Stimulated activated CD4-positive, alpha-beta T cell treated with anti-CD3 and anti-CD28 coated beads, TNF-alpha, amount 100 ng/mL, for 4 hours (primary cell): ENCODE data around the gene CNIH2.
A peak's percentile ranks its signal among the peaks of the same experiment; 100 is the strongest.

Experiments used
- DNase-seq, 3 experiments: peaks; one replicate each; pipeline ENCODE4 v3.0.0-alpha.2; 2020; ENCODE audit warnings: low read depth in 3 of 3

The CNIH2 gene

DNA sequence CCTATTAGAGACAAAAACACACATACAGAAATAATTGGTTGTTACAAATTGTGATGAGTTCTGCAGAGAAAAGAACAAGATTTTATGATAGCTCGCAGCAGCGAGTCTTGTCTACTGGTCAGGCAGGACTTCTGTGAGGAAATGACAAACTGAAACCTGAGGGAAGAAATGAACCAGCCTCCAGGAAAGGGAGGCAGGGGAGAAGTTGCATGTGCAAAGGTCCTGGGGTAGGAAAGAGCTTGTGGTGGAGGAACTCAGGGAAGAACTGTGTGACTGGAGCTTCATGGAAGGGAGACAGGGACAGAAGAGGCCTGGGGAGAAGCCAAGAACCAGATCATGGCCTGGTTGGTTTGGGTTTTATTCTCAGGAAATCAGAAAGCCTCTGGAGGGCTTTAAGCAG, 18.8 kb upstream of the CNIH2 start:
- no peak for DNase-seq

DNA sequence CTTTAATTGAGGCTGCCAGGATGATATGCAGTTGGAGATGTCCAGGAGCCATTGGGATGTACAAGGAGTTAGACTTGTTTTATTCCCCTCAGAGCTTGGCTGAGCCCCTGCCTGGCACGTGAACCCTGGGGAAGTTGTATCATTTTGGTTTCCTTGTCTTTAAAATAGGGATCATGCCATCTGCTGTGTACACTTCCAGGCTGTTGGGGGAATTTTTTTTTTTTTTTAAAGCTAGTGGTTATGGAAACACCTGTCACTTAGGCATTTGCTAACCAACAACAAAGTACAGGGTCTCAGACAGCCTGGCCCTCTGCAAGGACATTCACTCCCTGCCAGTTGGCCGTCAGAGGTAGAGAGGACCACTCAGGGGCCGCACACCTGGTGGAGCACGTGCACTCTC, 18.0 kb upstream of the CNIH2 start:
- DNase-seq, result no peak

DNA sequence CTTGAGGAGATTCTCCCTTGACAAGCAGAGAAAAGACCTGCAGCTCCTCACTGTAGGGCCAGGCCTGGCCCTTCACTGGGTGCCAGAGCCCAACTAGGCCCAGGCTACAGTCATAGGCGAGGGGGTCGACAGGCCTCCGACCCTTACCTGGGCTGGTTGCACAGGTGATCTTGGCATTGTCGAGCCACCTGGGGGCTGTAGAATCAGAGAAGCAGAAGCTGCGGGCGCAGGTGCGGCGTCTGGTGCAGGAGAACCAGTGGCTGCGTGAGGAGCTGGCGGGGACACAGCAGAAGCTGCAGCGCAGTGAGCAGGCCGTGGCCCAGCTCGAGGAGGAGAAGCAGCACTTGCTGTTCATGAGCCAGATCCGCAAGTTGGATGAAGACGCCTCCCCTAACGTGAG, 16.4 kb upstream of the CNIH2 start:
- DNase-seq, result no peak

DNA sequence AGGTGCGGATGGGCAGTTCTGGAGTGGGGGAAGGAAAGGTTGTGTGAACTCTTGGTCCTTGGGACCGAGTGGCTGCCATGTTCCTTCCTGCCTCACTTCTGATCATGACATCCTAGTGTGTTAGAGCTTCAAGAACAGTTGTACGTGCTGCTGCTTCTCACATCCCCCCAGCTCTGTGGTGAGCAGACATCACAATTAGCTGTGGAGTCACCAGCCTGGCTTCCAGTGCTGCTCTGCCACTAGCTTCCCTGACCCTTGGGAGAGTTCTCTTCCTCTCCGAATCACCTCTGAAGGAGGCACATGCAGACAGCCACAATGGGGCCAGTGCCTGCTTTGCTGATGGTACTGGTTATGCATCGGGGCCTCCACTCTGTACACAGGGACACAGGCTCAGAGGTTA, 15.8 kb upstream of the CNIH2 start:
- no peak for DNase-seq

DNA sequence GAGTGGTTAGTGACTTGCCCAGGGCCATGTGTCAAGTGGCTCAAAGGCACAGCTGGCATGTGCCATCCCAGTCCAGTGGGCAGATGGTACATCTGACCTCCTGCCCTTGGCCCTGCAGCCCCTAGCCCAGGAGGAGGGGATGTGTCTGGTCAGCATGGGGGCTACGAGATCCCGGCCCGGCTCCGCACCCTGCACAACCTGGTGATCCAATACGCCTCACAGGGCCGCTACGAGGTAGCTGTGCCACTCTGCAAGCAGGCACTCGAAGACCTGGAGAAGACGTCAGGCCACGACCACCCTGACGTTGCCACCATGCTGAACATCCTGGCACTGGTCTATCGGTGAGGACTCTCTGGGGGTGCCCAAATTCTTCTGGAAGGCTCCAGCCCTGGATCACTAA, 15.3 kb upstream of the CNIH2 start:
- DNase-seq, result no peak

DNA sequence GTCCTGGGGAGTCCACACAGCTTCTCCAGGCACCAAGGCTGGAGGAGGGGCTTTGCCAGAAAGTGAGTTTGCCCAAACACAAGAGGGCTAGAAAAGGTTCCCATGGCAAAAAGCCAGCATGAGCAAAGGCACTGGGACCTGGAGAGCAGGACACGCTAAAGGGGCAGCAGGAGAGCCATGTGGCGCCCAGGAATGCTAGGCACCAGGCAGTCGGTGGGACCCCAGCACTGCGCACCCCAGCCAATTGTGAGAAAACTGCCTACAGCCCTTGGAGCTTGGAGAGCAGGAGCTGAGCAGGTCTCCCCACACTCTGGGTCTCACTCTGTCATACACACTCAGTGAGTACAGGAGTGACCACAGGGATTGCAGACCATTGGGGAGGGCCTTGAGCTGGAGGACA, 14.7 kb upstream of the CNIH2 start:
- no peak for DNase-seq

DNA sequence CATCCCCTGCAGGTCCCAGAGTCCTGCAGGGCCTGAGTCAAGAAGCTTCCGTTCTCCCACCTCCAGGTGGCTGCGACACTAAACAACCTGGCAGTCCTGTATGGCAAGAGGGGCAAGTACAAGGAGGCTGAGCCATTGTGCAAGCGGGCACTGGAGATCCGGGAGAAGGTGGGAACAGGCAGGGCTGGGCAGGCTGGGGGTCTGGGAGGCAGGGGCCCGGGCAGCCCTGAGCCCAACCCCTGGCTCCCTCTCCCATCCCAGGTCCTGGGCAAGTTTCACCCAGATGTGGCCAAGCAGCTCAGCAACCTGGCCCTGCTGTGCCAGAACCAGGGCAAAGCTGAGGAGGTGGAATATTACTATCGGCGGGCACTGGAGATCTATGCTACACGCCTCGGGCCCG, 14.2 kb upstream of the CNIH2 start:
- DNase-seq, result no peak

DNA sequence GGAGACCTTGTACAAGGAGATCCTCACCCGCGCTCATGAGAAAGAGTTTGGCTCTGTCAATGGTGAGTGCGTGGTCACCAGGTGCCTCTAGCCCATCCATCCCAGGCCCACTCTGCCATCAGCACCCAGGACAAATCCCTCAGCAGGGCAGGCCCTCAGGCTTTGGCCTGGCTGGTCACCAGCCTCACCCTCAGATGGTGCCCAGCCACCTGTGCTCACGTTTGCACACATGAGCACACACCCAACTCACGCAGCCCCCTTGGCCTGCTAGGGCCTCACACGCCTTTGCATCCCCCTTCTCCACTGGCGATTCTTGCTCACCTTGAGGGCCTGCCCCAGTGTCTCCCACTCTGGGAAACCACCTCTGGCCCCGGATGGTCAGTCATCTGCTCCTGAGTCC, 13.6 kb upstream of the CNIH2 start:
- DNase-seq, result no peak

DNA sequence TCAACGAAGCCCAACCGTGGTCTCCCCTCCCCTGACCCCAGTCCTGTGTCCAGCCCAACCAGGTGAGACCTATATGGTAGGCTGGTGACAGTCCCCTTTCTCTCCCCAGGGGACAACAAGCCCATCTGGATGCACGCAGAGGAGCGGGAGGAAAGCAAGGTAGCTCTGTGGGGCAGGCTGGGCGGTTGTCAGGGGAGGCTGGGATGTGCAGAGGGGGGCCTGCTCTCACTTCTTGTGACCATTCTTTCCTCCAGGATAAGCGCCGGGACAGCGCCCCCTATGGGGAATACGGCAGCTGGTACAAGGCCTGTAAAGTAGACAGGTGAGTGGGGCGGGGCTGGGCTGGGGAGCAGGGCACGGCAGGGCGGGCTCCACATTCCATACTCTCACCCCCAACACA, 13.1 kb upstream of the CNIH2 start:
- no peak for DNase-seq

DNA sequence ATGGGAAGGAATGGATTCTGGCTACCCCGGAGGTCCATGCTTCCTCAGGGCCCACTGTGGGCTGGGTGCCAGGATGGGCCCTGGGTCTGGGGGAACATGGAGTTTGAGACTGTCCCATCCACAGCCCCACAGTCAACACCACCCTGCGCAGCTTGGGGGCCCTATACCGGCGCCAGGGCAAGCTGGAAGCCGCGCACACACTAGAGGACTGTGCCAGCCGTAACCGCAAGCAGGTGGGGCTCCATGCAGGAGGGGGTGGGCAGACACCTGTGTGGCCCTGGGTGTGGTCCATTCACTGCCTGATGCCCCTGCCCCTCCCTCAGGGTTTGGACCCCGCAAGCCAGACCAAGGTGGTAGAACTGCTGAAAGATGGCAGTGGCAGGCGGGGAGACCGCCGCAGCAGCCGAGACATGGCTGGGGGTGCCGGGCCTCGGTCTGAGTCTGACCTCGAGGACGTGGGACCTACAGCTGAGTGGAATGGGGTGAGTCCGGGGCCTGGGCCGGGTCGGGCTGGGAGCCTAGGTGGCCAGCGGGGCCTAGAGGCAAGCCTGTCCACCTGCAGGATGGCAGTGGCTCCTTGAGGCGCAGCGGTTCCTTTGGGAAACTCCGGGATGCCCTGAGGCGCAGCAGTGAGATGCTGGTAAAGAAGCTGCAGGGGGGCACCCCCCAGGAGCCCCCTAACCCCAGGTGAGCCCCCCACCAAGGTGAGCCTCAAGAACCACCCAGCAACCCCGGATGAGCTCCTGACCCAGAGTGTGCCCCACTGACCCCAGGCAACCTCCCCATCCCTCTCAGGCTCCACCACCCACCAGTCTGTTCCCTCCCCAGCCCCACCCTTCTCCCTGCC, 12.2 kb upstream of the CNIH2 start:
- DNase-seq, result no peak

DNA sequence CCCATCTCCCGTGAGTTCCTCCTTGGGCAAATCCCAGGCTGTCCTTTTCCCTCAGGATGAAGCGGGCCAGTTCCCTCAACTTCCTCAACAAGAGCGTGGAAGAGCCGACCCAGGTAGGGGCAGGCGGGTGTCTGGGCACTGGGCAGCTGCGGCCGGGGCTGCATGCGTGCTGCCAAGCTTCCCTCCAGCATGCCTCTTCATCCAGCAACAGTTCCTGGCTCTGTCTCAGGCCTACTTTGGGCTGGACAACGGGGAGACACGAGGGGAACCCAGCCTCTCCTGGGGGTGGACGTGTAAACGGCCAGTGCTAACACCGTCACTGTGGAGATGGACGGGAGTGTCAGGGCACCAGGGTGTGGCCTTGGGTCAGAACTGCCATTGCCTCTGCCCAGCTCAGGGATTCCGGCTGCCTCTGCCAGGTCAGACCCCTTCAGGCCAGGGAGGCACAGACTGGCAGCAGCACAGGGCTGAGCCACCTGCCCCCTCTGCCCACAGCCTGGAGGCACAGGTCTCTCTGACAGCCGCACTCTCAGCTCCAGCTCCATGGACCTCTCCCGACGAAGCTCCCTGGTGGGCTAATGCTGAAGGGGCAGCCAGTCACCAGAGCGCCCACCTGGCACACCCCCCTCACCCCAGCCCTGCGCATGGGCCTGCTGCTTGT, 11.5 kb upstream of the CNIH2 start:
- no peak for DNase-seq

DNA sequence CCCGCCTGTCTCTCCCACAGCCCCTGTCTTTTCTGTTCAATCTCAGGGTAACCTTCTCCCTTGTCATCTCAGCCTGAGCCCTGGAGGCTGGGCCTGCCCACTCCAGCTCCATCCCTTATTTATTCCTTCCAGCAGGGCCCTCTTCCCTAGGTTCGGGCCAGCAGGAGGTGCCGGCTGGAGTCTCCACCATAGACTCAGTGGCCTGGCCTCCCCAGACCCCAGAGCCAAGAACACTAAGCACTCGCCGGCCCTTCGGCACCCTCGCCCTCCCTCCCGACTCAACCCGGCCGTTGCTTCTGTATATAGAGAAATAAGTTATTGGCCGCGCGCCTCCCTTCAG, 11.0 kb upstream of the CNIH2 start:
- no peak for DNase-seq

DNA sequence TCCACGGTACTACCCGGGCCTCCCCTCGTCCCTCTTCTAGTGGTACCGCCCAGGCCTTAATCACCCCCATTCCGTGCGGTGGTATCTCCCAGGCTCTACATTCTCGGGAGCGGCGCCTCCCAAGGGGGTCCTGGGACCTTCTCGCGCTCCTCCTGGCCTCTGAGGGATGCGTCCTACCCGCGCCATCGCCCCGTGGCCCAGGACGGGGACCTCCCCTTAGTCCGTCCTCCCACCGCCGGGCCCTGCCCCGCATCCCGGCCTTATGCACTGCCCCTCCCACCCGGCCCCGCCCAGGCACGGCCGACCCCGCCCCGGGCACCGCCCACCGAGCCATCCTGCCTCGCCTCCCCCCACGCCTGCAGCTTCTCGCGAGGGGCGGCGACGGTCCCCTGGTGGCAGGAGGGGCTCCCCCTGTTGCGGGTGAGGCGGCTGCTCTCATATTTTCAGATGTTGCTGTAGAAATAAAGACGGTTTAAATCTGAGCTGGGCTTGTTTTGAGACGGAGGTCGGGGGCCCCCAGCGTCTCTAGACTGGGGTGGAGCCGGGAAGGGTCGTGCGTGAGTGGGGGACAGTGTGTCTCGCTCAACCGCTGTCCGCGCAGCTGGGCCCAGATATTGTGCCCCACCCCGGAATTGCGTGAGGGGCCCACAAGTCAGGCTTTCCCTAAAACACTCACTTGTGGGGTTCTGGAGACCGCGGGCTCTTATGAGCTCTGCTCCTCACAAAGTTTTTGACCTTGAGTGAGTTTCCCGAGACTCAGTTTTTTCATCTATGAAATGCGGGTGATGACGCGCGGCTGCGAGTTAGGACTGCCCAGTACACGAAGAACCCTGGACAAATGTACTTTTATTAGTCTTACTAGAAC, 10.4 kb upstream of the CNIH2 start:
- peak; percentile 75 to 81 (median 75) for DNase-seq

DNA sequence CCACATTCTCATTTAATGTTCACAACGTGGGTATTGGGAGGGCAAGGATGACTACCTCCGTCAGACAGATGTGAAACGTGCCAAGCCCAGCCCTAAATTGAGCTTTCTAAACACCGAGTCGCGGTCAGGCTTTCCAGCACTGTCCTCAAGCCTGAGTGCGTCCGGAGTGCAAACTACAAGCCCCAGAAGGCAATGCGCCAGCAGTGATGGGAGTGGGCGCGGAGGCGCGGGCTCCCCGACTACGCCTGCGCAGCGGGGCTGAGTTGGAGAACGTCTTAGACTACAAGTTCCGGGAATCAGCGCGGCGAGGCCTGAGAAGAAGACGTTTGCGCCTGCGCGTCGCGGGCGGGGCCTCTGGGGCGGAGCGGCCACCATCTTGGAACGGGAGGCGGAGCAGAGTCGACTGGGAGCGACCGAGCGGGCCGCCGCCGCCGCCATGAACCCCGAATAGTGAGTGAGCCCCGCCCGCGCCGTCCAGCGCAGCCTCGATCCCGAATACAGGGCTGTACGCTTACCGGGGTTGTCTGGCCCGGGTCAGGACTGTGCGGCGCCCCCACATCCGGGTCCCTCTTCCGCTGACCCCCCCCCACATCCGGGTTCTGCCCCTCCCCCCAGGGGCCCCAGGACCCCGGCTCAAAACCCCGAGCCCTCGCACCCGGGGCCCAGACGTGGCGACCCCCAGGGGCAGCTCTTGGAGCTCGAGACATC, 9.6 kb upstream of the CNIH2 start, which contains the start of gene RAB1B:
Gene RAB1B (plus strand): TSS at position 396 of the 708 bp plus-strand sequence. CDS start 41 bp downstream, at position 437.
- DNase-seq, result peak; percentile 99 to 100 (median 99)

DNA sequence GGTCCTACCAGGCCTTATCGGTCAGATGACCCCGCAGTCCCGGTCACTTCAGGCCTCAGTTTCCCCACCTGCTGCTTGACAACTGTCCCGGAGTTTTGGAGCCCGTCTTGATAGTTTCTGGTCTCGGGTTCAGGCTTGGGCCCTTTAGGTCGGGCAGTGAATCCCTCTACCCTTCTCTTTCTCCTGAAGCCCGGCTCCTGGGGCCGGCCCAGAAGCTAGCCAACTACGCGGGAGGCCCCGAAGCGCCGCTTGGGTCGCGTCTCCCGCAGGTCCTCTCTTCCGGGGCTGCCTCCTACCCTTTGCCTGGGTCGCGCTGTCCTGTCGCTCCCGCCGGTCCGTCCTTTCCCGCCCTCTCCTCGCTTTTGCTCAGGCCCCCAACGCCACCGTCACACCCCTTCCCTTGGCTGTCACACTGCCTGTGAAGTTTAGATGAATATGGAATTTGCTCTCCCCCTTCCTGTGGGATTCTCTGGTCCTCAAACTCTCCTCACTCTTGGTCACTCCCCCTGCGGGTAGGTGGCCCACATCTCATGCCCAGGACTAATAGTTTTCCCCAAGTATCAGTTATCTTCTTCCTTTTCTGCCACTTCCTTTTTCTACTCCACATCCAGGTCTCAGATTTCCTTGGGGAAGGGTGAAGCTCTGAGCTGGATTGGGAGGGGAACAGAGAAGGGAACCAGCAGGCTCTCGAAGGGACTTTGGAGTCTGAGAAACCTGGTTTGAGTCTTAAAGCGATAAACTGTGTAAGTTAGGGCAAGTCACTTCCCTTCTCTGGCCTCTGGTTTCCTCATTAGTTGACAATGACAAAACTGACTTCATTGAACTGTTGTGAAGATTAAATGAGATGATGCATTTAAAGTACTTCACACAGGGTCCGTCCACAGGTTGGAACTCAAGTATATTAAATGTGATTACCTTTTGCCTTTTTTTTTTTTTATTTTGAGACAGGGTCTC, 8.7 kb upstream of the CNIH2 start:
- DNase-seq, result no peak

DNA sequence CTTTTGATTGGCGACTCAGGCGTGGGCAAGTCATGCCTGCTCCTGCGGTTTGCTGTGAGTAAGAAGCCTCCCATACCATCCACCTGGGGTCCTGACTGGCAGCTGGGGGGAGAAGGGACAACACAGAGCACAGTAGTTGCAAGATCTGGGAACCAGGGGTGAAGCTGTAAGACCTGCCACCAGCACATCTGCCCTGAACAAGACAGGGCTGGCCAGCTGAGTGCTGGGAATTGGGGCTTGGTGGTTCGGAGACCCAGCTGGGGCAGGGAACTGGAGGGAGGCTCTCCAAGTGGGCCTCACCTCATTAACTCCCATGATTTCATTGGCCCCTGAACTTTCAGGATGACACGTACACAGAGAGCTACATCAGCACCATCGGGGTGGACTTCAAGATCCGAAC, 6.2 kb upstream of the CNIH2 start:
- no peak for DNase-seq

DNA sequence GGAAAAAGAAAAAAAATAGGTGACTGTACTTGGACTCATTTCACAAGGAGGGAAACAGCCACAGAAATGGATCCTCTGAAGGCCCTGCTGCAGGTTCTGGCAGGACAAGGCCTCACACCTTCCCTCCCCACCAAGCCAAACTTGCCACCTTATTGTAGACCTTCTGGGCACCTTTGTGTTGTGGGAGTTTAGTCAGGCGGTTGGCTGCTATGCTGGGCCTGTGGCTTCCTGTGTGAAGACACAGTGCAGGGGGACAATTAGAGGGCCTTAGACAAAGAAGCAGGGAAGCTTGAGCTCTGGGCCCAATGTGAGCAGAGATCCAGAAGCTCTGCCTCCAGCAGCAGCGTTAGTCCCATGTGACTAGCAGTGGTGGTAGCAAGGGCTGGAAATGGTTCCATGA, 5.4 kb upstream of the CNIH2 start:
- DNase-seq, result no peak

DNA sequence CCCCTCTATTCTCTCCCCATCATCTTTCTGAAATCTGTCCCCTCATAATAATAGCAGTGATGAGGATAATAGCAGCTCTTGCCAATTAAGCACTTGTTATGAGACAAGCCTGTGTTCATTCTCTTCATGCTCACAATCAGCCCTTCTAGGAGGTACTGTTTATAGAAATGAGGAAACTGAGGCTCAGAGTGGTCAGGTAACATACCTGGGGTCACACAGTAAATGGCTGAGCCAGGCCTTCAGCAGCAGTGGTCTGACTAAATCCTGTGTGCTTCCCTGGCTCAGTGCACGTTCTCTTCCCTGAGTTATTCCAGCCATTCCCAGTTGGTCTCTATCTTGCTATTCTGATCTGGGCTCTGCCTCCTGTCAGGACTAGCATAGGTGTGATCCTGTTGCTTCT, 3.8 kb upstream of the CNIH2 start:
- no peak for DNase-seq

DNA sequence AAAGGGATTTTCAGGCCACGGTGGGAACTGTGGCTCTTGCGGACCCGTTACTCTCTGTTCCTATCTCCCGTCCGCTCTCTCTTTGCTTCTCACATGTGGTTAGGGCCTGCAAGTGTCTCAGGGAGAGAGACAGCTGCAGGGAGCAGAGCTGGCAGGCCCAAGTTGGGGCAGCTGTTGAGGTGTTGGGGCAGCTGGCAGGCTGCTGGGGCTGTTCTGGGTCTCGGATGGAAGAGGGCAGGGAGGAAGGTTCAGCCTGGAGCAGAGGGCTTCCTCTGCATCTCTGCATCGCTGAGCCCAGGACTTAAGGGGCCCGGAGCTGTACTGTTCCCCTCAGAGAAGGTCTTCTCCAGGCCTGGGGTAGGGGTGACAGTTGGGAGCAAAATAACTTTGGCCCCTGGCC, 2.6 kb upstream of the CNIH2 start:
- no peak for DNase-seq

DNA sequence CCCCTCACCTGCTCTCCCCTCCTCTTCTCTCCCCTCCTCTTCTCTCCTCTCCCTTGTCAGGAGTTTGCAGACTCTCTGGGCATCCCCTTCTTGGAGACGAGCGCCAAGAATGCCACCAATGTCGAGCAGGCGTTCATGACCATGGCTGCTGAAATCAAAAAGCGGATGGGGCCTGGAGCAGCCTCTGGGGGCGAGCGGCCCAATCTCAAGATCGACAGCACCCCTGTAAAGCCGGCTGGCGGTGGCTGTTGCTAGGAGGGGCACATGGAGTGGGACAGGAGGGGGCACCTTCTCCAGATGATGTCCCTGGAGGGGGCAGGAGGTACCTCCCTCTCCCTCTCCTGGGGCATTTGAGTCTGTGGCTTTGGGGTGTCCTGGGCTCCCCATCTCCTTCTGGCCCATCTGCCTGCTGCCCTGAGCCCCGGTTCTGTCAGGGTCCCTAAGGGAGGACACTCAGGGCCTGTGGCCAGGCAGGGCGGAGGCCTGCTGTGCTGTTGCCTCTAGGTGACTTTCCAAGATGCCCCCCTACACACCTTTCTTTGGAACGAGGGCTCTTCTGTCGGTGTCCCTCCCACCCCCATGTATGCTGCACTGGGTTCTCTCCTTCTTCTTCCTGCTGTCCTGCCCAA, 1.9 kb upstream of the CNIH2 start:
- DNase-seq, result no peak
